HG02840 (cell line): Measurements from ENCODE around the gene CTSF.
"Not testable (repeated sequence)": the region's sequence is repeated elsewhere in the genome, so short reads cannot be mapped to it uniquely, and the experiment has no call there.

Source experiments
- ATAC-seq: cut with Tn5 transposase; IDR thresholded peaks from one replicate; pipeline ENCODE4 v1.9.1; 2021; ENCODE audit warnings: mild to moderate bottlenecking, moderate library complexity, moderate number of reproducible peaks; ENCODE audit not compliant: unreplicated experiment, low FRiP score

Gene CTSF

GRCh38 chr11:66540598-66540997 lies 27.8 kb downstream of the CTSF start:
- not testable (repeated sequence) for ATAC-seq

DNA sequence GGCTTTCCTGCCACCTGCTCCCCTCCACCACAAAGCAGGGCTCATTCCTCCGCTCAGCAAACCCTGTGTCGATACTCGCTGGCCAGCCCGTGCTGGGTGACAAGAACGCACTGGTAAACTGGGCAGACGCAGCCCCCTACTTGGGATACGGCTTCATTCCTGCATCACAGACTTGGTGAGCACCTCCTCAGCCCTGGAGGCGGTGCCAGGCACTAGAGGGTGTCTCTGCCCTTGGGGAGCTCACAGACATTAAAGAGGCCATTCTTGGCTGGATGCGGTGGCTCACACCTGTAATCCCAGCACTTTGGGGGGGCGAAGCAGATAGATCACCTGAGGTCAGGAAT lies 28.6 kb downstream of the CTSF start:
- no peak for ATAC-seq

DNA sequence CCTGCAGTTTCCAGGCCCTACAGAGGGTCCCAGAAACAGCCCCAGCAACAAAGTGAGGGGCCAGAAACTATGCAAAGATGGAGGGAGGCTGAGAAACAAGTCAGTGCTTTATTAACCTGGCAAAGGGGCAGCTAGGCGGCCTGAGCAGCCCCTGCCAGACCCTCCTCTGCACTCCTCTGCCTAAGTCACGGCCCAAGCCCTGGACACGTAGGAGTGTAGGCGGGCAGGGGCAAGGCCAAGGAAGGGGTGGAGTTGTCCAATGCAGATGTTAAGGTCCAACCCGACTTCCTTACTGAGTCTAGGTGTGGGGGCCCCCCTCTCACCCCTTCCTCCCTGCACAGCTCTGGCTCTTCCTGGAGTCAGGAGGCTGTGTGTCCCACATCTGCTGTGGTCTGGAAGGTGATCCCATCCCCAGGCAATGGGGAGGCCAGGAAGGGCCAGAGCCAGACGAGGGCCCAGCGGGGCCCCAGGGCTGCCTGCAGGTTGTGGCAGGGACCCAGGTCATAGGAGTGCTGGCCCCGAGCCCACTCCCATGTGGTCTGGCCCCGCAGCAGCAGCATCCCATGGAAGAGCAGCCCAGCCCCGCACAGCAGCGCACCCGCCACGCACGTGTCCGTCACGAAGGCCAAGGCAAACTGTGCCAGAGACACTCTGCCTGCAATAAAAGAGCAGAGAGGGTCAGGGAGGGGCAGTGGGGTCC lies 29.1 kb downstream of the CTSF start:
- no peak for ATAC-seq

GRCh38 chr11:66532784-66533183 lies 35.6 kb downstream of the CTSF start:
- no peak for ATAC-seq

DNA sequence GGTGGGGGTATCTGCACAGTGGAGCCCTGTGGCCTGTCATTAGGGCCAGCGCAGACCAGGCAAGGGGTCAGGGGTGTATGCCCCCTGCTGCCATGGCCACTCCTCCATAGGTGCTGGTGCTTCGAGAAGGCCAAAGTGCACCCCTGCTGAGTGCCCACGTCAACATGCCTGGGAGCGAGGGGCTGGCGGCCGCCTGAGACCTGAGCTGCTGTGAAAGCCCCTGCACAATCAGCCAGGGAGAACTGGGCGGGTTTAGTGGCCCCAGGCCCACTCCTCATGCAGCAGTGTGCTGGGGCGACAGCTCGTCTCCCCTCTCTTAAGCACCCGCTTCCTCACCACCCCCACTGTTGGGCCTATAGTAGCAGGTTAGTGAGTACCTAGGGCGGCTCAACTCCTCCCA lies 36.6 kb downstream of the CTSF start:
- no peak for ATAC-seq

GRCh38 chr11:66530927-66531709 lies 37.3 kb downstream of the CTSF start:
- no peak for ATAC-seq

DNA sequence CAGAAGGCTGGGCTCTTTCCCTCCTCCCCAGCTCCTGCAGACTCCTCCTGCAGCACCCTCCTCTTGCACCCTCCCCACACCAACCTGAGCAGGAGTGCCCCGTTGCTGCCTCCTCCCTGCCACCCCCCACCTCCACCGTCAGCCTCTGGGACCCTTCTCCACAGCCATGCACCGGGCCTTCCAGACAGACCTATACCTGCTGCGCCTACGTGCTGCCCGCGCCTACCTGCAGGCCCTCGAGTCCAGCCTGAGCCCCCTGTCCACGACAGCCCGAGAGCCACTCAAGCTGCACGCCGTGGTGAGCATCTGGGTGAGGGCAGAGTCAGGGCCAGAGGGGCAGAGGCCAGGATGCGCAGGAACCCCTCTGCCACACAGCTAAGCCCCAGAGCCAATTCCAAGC lies 38.8 kb downstream of the CTSF start:
- no peak for ATAC-seq

DNA sequence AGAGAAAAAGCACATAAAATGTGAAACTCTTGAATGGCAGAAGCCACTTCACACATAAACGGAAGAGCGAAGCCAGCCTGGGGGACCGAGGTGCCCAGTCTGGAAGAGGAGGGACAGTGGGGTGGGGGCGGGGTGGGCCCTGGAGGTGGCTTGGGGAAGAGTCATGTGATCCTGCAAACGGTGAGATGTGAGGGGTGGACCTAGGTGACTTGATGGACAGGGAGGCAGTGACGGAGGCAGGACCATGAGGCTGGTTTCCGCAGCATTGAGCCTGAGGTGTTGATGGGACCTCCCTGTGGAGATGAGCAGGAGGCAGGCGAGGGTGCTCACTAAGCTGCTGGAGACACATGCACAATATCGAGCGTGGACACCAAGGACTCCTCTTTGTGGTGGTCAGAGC lies 39.3 kb downstream of the CTSF start:
- no peak for ATAC-seq

GRCh38 chr11:66524304-66525040 lies 43.9 kb downstream of the CTSF start:
- ATAC-seq = no peak

DNA sequence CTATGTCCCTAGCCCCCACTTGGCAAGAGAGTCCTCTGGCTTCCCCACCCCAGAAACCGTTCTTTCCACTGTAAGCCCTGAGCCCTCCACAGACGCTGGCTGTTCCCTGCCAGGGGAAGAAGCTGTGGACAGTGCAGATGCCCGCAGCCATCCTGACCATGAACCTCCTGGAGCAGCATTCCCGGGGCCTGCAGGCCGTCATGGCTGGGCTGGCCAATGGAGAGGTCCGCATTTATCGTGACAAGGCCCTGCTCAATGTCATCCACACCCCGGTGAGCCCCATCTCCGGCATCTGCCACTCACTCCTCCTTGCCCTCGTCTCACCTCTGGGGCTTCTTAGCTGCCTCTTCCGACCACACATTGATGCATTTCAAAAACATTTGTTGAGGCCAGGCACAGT lies 44.8 kb downstream of the CTSF start:
- ATAC-seq = no peak
